ENCODE results near the gene MRGPRG.
"Not testable (repeated sequence)": the region's sequence is repeated elsewhere in the genome, so short reads cannot be mapped to it uniquely, and the experiment has no call there.

MRGPRG gene

GRCh38 chr11:3170756-3171650 is 47.6 kb downstream of the MRGPRG start:
- no peak for DNase-seq

GRCh38 chr11:3170044-3170755 is 48.4 kb downstream of the MRGPRG start:
- no peak for DNase-seq

- peak; percentile 15 for DNase-seq
Observed at GRCh38 chr11:3169255-3170043, 49.2 kb downstream of the MRGPRG start.

- not testable (repeated sequence) for DNase-seq
Observed at GRCh38 chr11:3168742-3169254, 49.8 kb downstream of the MRGPRG start.
